Endothelial cell of umbilical vein (primary cell): ENCODE results near the gene GPATCH1. TPM values are rescaled to one million over a fixed set of nuclear protein-coding genes. Genes with fewer than 3 reads are reported as not detected.

Source experiments
- BruUV-seq: library from RNA; stranded (reverse); fragments of 400-500 nt; replicated peaks from 2 replicates; lab custom pipeline; 2021; lab: Mats Ljungman, UMichigan
- CTCF ChIA-PET: fragments of 300-600, 350-600 bp; sonication (Branson Sonifier 250); formaldehyde crosslinking; loops from one replicate; lab custom pipeline; 2021; ENCODE audit warnings: antibody characterized with exemption, inconsistent platforms; lab: Charles Lee
- POLR2A ChIA-PET: fragments of 300-600, 350-600 bp; sonication (Branson Sonifier 250); formaldehyde crosslinking; loops from one replicate; lab custom pipeline; 2021; ENCODE audit warnings: antibody characterized with exemption, inconsistent platforms; lab: Charles Lee
- DNase-seq: peaks from one replicate; pipeline ENCODE4 v3.0.0-alpha.2; 2011; ENCODE audit warnings: low read depth, low spot score
- FAIRE-seq: peaks from 2 replicates; lab custom pipeline; 2011; peaks lifted over from hg19 to GRCh38; lab: Jason Lieb, UNC
- H2AFZ ChIP-seq: 2 replicates; pipeline ENCODE4 v1.6.0; 2012; ENCODE audit warnings: low read depth, low read length, control low read depth, inconsistent platforms
- H3K27ac ChIP-seq: 2 replicates; pipeline ENCODE4 v1.5.1; 2011; ENCODE audit warnings: low read depth, mild to moderate bottlenecking, control low read depth, low read length, moderate library complexity; ENCODE audit not compliant: insufficient read depth
- H3K27me3 ChIP-seq, 2 experiments: 2 replicates each; pipeline versions ENCODE4 v1.6.0 to v1.6.1; 2011; ENCODE audit warnings: low read length in 2 of 2, mixed read lengths in 1 of 2; ENCODE audit not compliant: control insufficient read depth in 2 of 2, insufficient read depth in 2 of 2
- H3K36me3 ChIP-seq, 2 experiments: 2 replicates in 1 of 2; 3 replicates in 1 of 2; pipeline ENCODE4 v1.5.1; 2011; ENCODE audit warnings: low read length in 2 of 2, mild to moderate bottlenecking in 1 of 2, moderate library complexity in 1 of 2; ENCODE audit not compliant: control insufficient read depth in 2 of 2, insufficient read depth in 2 of 2; ENCODE audit errors: extremely low read depth in 1 of 2
- H3K4me1 ChIP-seq: 3 replicates; pipeline ENCODE4 v1.5.1; 2011; ENCODE audit warnings: mild to moderate bottlenecking, low read length; ENCODE audit not compliant: control insufficient read depth, insufficient read depth; ENCODE audit errors: extremely low read depth
- H3K4me2 ChIP-seq: 2 replicates; pipeline ENCODE4 v1.6.1; 2011; ENCODE audit warnings: low read length, control low read depth, mixed read lengths; ENCODE audit not compliant: insufficient read depth
- H3K4me3 ChIP-seq, 3 experiments: fragments of 200-600 bp in 1 of 3; sonication (generic), shearing (Covaris generic) in 1 of 3; replicated peaks in 1 of 3; 2 replicates each; pipeline ENCODE4 v1.5.1; 2011 to 2016; ENCODE audit warnings: control low read depth in 3 of 3, low read length in 3 of 3, mild to moderate bottlenecking in 2 of 3, inconsistent platforms in 1 of 3, low read depth in 1 of 3, moderate library complexity in 1 of 3; ENCODE audit not compliant: insufficient read depth in 1 of 3
- H3K79me2 ChIP-seq: 2 replicates; pipeline ENCODE4 v1.6.0; 2012; ENCODE audit warnings: low read length, inconsistent platforms; ENCODE audit not compliant: control insufficient read depth, insufficient read depth
- H3K9ac ChIP-seq: replicated peaks from 2 replicates; pipeline ENCODE3; 2011; ENCODE audit warnings: low read length, control low read depth; ENCODE audit not compliant: insufficient read depth; ENCODE audit errors: extremely low read depth
- H3K9me1 ChIP-seq: replicated peaks from 3 replicates; pipeline ENCODE4 v1.6.0; 2011; ENCODE audit warnings: mild to moderate bottlenecking, low read length; ENCODE audit not compliant: control insufficient read depth, insufficient read depth; ENCODE audit errors: extremely low read depth
- H3K9me3 ChIP-seq: replicated peaks from 2 replicates; pipeline ENCODE4 v1.5.1; 2012; ENCODE audit warnings: low read length, inconsistent platforms; ENCODE audit not compliant: control insufficient read depth, insufficient read depth
- H4K20me1 ChIP-seq: replicated peaks from 2 replicates; pipeline ENCODE3; 2011; ENCODE audit warnings: mild to moderate bottlenecking, low read length; ENCODE audit not compliant: control insufficient read depth, insufficient read depth; ENCODE audit errors: extremely low read depth
- EZH2 ChIP-seq: IDR thresholded peaks from 2 replicates; pipeline ENCODE4 v1.6.1; 2012; ENCODE audit warnings: borderline replicate concordance, low read depth, mild to moderate bottlenecking, moderate library complexity, low read length, inconsistent platforms; ENCODE audit not compliant: severe bottlenecking
- FOS ChIP-seq: IDR thresholded peaks from 2 replicates; pipeline ENCODE4 v1.6.1; 2011; ENCODE audit warnings: mild to moderate bottlenecking, low read length, moderate library complexity, borderline replicate concordance; ENCODE audit not compliant: insufficient read depth
- GATA2 ChIP-seq: IDR thresholded peaks from 2 replicates; pipeline ENCODE4 v1.7.0; 2011; ENCODE audit warnings: low read depth, mild to moderate bottlenecking, moderate library complexity, mixed read lengths, low read length; ENCODE audit not compliant: insufficient read length, insufficient read depth
- MYC ChIP-seq: IDR thresholded peaks from one replicate; pipeline ENCODE4 v1.6.1; 2011; ENCODE audit warnings: mild to moderate bottlenecking, low read depth, low read length
- POLR2A ChIP-seq: IDR thresholded peaks from 2 replicates; pipeline ENCODE4 v1.6.1; 2012; ENCODE audit warnings: low read depth, mild to moderate bottlenecking, control low read depth, low read length
- dilution Hi-C: fragments of 300-500 bp; cut with MboI; formaldehyde crosslinking; loops from one replicate; pipeline ENCODE4 v1.15.0; 2019; ENCODE audit warnings: low sequenced_read_pairs; ENCODE audit not compliant: extremely low pct_ligation_motif_present
- intact Hi-C: fragments of 100-400 bp; cut with micrococcal nuclease; formaldehyde crosslinking; loops from one replicate; pipeline ENCODE4 v1.10.0; 2022
- polyA plus RNA-seq, 4 experiments: library from polyadenylated mRNA; depleted of rRNA in 3 of 4; stranded (reverse) in 3 of 4; unstranded in 1 of 4; fragments of >200 nt; gene quantifications; 2 replicates each; pipeline versions ENCODE4 v1.2.1 to v1.2.3, GENCODE V29; 2011 to 2012; ENCODE audit warnings: missing spikeins in 1 of 4
- total RNA-seq: library from RNA; stranded (reverse); gene quantifications from 2 replicates; pipeline ENCODE4 v1.2.3, GENCODE V29; 2021
- TF ChIP-seq, protein P1 (sequence below): IDR thresholded peaks from 2 replicates; pipeline ENCODE4 v1.6.1; 2011; ENCODE audit not compliant: insufficient read depth, insufficient read length
- TF ChIP-seq, protein P2 (sequence below), 2 donors: IDR thresholded peaks; 1 replicate in 1 of 2; 2 replicates in 1 of 2; pipeline ENCODE4 v1.5.1; 2011; ENCODE audit warnings: low read length in 2 of 2, mild to moderate bottlenecking in 2 of 2, moderate library complexity in 2 of 2, control low read depth in 1 of 2, inconsistent platforms in 1 of 2, low read depth in 1 of 2; ENCODE audit not compliant: insufficient read depth in 1 of 2; ENCODE audit errors: extremely low read depth in 1 of 2

GPATCH1 gene
- total and polyA plus RNA-seq, 2 donors (not counting 3 experiments of a cell fraction or from before 2014, with no cell fraction given), result 4.5 to 9.2 TPM

DNA sequence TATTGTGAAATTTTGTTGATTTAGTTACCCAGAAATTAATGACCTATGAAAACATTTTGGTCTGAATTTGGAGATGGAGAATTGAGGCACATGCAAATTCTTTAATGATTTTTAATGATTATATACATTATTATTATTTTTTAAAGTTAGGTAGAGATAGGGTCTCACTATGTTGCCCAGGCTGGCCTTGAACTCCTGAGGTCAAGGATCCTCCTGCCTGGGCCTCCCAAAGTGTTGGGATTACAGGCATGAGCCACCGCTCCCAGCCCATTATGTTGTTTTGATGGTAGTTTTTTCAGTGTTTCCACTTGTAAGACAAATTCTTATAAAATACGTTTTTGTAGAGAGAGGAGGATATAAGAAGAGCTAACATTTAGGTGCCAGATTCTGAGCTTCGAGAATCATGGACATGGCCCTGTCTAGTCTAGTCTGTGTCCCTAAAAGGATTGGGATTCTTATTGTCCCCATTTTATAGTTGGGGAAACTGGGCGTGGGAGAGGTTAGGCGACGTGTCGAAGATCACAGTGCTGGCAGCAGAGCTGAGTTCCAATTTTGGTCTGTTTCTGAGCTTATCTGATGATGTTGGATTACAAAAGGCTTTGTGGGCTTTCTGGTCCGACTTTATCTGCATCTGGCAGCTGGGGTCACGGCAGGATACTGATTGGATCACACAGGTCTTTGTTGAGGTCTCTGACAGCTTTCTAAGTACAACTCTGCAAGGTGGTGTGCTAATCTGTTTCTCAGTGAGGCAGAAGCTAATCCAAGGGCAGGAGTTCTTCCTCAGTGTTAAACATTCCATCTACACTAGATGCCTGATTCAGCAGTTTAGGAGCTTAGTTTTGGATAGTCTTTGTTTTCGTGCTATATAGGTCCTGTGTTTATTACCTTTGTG lies 43.5 kb downstream of the GPATCH1 start:
- Histone ChIP-seq H3K27me3 (no peaks in the 10 kb centered on the region), H3K4me3 (no peak overlapping the region), H3K9ac (no peak overlapping the region), H3K9me3 (no peaks in the 10 kb centered on the region), H3K79me2 (no peaks in the 10 kb centered on the region), H2AFZ (no peak overlapping the region), H3K27ac (no peak overlapping the region), H3K4me2 (no peak overlapping the region), H3K36me3 (no peaks in the 10 kb centered on the region), H4K20me1 (no peaks in the 10 kb centered on the region), H3K9me1 (no peaks in the 10 kb centered on the region), H3K4me1 (no peaks in the 10 kb centered on the region)
- no peak for FAIRE-seq
- CTCF ChIA-PET, result interaction anchor here (0.9 to 5.8 kb wide), 10 partner anchors 12 to 644 kb away, joined by 3 to 113 read pairs (median 8); no protein-coding TSS in a partner anchor
- dilution Hi-C loops, result no loop called here
- POLR2A ChIA-PET, result interaction anchor here (0.6 kb wide), 1 partner anchor 13 kb away, joined by 5 read pairs; no protein-coding TSS in a partner anchor
- intact Hi-C loops, result loop anchor here (5.0 kb wide), 1 partner anchor 283 kb away; no protein-coding TSS in a partner anchor
- TF ChIP-seq, protein P1, sequence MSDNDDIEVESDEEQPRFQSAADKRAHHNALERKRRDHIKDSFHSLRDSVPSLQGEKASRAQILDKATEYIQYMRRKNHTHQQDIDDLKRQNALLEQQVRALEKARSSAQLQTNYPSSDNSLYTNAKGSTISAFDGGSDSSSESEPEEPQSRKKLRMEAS, result no peak
- no peak for TF ChIP-seq EZH2
- TF ChIP-seq GATA2, result no peak
- TF ChIP-seq FOS, result no peak
- TF ChIP-seq POLR2A, result no peak
- TF ChIP-seq MYC, result no peak
- TF ChIP-seq, protein P2, sequence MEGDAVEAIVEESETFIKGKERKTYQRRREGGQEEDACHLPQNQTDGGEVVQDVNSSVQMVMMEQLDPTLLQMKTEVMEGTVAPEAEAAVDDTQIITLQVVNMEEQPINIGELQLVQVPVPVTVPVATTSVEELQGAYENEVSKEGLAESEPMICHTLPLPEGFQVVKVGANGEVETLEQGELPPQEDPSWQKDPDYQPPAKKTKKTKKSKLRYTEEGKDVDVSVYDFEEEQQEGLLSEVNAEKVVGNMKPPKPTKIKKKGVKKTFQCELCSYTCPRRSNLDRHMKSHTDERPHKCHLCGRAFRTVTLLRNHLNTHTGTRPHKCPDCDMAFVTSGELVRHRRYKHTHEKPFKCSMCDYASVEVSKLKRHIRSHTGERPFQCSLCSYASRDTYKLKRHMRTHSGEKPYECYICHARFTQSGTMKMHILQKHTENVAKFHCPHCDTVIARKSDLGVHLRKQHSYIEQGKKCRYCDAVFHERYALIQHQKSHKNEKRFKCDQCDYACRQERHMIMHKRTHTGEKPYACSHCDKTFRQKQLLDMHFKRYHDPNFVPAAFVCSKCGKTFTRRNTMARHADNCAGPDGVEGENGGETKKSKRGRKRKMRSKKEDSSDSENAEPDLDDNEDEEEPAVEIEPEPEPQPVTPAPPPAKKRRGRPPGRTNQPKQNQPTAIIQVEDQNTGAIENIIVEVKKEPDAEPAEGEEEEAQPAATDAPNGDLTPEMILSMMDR (IDR thresholded peaks at IDR 0.05; ENCODE audit: extremely low read depth in 1 of 2, insufficient read depth in 1 of 2, low read depth in 1 of 2, low read length in 2 of 2), result no peak
- no TSS peak for BruUV-seq
- DNase-seq, result no peak
